SK-MEL-5 (cell line): ENCODE data around the gene NMBR. TPM values are rescaled to one million over a fixed set of nuclear protein-coding genes. Genes with fewer than 3 reads are reported as not detected.
"Not testable (repeated sequence)": the region's sequence is repeated elsewhere in the genome, so short reads cannot be mapped to it uniquely, and the experiment has no call there.

Experiments
- DNase-seq: peaks from one replicate; pipeline ENCODE4 v3.0.0-alpha.2; 2016; ENCODE audit warnings: low read depth, low spot score
- in situ Hi-C: cut with HindIII; loops from 2 replicates; pipeline ENCODE4 v1.10.0; 2016; ENCODE audit warnings: low sequenced_read_pairs, high pct_unique_total_duplicates, low pct_unique_long_range_greater_than_20kb
- polyA plus RNA-seq, 2 experiments: library from polyadenylated mRNA; depleted of rRNA; stranded (reverse); fragments of >200 nt; gene quantifications; 2 replicates each; pipeline ENCODE4 v1.2.3, GENCODE V29; 2015
- total RNA-seq: library from RNA; depleted of rRNA; stranded (reverse); fragments of >200 nt; shearing (Covaris generic); gene quantifications from 2 replicates; pipeline ENCODE4 v1.2.3, GENCODE V29; 2014; rRNA removed

Gene NMBR
- total RNA-seq = not detected in 2 replicates
- not detected in 2 replicates for polyA plus RNA-seq (2015; cell fraction: cytosol; rRNA removed)
- polyA plus RNA-seq (2015; cell fraction: nucleus; rRNA removed) = not detected in 2 replicates

GRCh38 chr6:142146828-142147662 is at the start of gene NMBR, which contains the start of gene VTA1:
Gene NMBR (minus strand): TSS chr6:142147122. CDS start chr6:142088658, 58,464 bp downstream.
Gene VTA1 (plus strand): TSS chr6:142147263. CDS start chr6:142147288, 25 bp downstream.
- peak; percentile 99 for DNase-seq
- in situ Hi-C loops = no loop called here

GRCh38 chr6:142195862-142196541 is 49.1 kb upstream of the NMBR start:
- in situ Hi-C loops = no loop called here
- no peak for DNase-seq

DNA sequence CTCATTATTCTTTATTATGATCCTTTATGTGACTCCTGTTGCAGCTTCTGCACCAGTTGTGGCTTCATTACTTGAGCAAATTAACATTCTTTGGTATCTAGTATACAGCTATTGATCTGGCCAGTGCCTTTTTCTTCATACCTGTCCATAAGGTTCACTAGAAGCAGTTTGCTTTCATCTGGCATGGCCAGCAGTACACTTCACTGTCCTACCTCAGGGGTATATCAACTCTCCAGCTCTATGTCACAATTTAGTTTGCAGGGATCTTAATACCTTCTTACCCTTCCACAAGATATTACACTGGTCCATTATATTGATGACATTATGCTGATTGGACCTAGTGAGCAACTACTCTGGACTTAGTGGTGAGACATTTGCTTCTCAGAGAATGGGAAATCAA is 46.7 kb upstream of the NMBR start:
- no peak for DNase-seq
- in situ Hi-C loops = no loop called here

GRCh38 chr6:142192343-142192742 is 45.4 kb upstream of the NMBR start:
- in situ Hi-C loops = no loop called here

GRCh38 chr6:142189057-142189456 is 42.1 kb upstream of the NMBR start:
- DNase-seq = no peak
- in situ Hi-C loops = no loop called here

More at GRCh38 chr6:142192343-142192742, 45.4 kb upstream of the NMBR start:
- DNase-seq = no peak

DNA sequence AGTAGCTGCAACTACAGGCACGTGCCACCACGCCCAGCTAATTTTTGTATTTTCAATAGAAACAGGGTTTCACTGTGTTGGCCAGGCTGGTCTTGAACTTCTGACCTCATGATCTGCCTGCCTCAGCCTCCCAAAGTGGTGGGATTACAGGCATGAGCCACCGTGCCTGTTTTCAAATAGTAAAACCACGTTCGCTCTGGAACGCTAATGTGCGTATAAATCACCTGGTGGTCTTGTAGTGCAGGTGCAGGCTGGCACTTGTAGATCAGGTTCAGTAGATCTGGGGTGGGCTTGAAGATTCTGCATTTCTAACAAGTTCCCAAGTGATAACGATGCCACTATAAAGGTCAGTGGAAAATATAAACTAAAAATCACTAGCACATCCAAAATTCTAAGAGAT is 41.4 kb upstream of the NMBR start:
- DNase-seq, in situ Hi-C loops: not testable (repeated sequence)

DNA sequence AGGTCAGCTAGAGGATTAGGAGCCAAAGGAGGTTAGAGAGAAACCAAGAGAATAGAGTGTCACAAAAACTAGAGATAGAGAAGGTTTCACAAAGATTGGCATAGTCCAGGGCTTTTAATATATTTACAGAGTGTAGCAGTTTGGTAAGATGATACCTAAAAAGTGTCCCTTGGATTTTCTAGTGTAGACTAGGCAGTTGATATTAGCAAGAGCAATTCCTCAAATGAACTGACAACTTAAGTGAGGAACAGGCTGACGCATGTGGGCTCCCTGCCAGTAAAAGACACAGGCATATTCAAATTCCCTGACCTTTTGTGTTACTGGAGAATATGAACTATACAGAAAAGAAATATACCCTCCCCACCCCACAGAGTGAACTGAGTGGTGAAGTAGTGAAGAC is 40.3 kb upstream of the NMBR start:
- DNase-seq = peak; percentile 76
- in situ Hi-C loops = no loop called here

- no peak for DNase-seq
- in situ Hi-C loops = no loop called here
These were observed 38.7 kb upstream of the NMBR start for GRCh38 chr6:142185641-142186040.

DNA sequence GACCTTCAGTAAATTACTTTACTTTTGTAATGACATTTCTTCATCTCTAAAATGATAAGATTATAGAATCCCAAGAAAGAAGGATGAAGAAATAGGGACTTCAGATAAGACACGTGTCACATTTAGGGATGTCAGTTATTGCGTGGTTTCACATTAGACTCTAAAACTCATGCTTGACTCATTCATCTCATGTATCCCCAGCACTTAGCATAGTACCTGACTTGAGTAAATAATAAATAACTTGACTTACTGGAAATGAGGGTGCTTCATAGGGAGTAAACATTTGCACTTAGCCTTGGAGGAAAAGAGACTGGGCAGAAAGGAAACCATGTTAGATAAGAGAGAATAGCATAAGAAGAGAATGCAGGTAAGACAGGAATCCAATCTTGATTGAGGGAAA is 37.4 kb upstream of the NMBR start:
- in situ Hi-C loops = no loop called here
- DNase-seq = no peak

- DNase-seq = no peak
- in situ Hi-C loops = no loop called here
These were observed 36.4 kb upstream of the NMBR start for GRCh38 chr6:142183351-142183750.

- in situ Hi-C loops = no loop called here
- no peak for DNase-seq
These were observed 35.1 kb upstream of the NMBR start for GRCh38 chr6:142182004-142182403.

DNA sequence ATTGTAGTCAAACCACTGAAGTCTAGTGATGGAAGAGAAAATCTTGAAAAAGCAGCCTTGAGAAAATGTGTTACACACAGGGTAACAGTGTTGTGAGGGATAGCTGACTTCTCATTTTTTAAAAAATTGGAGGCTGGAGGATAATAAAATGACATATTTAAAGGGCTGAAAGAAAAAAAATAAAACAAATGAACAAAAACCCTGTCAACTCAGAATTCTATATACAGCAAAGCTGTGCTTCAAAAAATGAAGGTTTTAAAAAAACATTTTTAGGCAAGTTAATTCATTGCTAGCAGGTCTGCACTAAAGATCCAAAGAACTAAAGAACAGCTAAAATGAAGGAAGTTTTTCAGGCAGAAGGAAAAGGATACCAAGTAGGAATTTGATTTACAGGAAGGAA is 31.2 kb upstream of the NMBR start:
- in situ Hi-C loops = no loop called here
- no peak for DNase-seq

GRCh38 chr6:142174703-142175102 is 27.8 kb upstream of the NMBR start:
- DNase-seq = no peak
- in situ Hi-C loops = no loop called here

GRCh38 chr6:142173980-142174379 is 27.1 kb upstream of the NMBR start:
- DNase-seq = no peak
- in situ Hi-C loops = no loop called here

- DNase-seq = no peak
- in situ Hi-C loops = no loop called here
These were observed 25.8 kb upstream of the NMBR start for GRCh38 chr6:142172758-142173157.

DNA sequence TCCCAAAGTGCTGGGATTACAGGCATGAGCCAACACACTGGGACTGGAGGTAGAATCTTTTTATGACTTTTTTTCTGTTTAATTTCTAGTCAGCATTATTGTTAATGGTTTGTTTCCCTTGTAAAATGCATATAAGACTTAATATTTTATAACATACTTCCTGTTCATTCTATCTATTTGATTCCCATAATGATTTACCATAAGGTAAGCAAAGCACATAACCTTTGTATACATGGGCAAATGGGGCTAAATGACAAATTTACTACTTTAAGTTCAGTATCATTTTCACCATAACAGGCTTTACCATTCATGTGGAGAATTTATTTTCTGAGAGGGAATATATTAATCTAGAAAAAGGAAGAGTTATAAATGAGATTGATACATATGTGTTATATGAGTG is 24.4 kb upstream of the NMBR start:
- no peak for DNase-seq
- in situ Hi-C loops = no loop called here

GRCh38 chr6:142167486-142167885 is 20.6 kb upstream of the NMBR start:
- no peak for DNase-seq
- in situ Hi-C loops = no loop called here

- no peak for DNase-seq
- in situ Hi-C loops = no loop called here
These were observed 20.1 kb upstream of the NMBR start for GRCh38 chr6:142167071-142167470.

- in situ Hi-C loops = no loop called here
- no peak for DNase-seq
These were observed 18.3 kb upstream of the NMBR start for GRCh38 chr6:142165227-142165626.
